Measurements from ENCODE around the gene ABCA9.

DNA sequence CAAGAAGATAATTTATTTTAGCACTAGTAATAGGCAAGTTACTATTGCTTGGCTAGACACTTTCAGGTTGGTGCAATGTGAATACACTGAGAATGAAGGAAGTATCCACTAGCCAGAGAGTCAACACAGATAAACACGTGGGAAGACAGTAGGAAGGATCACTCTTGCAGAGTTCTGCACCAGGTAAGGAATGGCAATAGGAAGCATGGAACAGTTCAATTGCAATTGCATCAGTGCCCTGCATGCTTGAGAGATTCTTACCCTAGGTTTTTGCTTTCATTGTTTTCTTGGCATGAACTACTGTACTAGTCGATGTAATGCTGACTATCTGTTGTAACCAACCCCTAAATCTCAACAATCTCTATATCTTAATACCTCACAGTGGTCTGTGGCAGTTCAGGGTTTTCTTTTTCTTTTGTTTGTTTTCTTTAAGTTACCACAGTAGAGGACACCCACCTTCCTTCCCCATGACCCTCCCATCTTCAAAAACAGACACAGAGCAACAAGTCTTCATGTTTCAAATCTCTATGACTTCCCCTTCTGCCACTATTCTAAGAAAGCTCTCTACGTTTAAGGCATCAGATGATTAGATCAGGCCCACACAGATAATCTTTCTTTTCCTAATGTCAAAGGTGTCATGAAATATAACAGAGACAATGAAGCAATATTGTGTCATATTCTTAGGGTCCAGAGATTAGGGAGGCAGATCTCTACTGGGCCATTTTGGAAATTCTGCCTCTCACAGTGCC is 87.5 kb downstream of the ABCA9 start:
- TF ChIP-seq, protein P1, sequence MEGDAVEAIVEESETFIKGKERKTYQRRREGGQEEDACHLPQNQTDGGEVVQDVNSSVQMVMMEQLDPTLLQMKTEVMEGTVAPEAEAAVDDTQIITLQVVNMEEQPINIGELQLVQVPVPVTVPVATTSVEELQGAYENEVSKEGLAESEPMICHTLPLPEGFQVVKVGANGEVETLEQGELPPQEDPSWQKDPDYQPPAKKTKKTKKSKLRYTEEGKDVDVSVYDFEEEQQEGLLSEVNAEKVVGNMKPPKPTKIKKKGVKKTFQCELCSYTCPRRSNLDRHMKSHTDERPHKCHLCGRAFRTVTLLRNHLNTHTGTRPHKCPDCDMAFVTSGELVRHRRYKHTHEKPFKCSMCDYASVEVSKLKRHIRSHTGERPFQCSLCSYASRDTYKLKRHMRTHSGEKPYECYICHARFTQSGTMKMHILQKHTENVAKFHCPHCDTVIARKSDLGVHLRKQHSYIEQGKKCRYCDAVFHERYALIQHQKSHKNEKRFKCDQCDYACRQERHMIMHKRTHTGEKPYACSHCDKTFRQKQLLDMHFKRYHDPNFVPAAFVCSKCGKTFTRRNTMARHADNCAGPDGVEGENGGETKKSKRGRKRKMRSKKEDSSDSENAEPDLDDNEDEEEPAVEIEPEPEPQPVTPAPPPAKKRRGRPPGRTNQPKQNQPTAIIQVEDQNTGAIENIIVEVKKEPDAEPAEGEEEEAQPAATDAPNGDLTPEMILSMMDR (IDR thresholded peaks at IDR 0.05): no peak
- TF ChIP-seq SIN3A (IDR thresholded peaks at IDR 0.05; ENCODE audit: borderline replicate concordance, insufficient read depth, low read depth, low read length) (no peak), POLR2AphosphoS5 (IDR thresholded peaks at IDR 0.05; ENCODE audit: low read depth, low read length) (no peak), TCF7L2 (IDR thresholded peaks at IDR 0.05; ENCODE audit: low read depth, low read length) (no peak)
- TF ChIP-seq, protein P2, sequence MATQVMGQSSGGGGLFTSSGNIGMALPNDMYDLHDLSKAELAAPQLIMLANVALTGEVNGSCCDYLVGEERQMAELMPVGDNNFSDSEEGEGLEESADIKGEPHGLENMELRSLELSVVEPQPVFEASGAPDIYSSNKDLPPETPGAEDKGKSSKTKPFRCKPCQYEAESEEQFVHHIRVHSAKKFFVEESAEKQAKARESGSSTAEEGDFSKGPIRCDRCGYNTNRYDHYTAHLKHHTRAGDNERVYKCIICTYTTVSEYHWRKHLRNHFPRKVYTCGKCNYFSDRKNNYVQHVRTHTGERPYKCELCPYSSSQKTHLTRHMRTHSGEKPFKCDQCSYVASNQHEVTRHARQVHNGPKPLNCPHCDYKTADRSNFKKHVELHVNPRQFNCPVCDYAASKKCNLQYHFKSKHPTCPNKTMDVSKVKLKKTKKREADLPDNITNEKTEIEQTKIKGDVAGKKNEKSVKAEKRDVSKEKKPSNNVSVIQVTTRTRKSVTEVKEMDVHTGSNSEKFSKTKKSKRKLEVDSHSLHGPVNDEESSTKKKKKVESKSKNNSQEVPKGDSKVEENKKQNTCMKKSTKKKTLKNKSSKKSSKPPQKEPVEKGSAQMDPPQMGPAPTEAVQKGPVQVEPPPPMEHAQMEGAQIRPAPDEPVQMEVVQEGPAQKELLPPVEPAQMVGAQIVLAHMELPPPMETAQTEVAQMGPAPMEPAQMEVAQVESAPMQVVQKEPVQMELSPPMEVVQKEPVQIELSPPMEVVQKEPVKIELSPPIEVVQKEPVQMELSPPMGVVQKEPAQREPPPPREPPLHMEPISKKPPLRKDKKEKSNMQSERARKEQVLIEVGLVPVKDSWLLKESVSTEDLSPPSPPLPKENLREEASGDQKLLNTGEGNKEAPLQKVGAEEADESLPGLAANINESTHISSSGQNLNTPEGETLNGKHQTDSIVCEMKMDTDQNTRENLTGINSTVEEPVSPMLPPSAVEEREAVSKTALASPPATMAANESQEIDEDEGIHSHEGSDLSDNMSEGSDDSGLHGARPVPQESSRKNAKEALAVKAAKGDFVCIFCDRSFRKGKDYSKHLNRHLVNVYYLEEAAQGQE (IDR thresholded peaks at IDR 0.05; ENCODE audit: insufficient read depth in 1 of 2, low read depth in 2 of 2, low read length in 1 of 2): no peak
